ENCODE data around the gene NLGN2.

NLGN2 gene

DNA sequence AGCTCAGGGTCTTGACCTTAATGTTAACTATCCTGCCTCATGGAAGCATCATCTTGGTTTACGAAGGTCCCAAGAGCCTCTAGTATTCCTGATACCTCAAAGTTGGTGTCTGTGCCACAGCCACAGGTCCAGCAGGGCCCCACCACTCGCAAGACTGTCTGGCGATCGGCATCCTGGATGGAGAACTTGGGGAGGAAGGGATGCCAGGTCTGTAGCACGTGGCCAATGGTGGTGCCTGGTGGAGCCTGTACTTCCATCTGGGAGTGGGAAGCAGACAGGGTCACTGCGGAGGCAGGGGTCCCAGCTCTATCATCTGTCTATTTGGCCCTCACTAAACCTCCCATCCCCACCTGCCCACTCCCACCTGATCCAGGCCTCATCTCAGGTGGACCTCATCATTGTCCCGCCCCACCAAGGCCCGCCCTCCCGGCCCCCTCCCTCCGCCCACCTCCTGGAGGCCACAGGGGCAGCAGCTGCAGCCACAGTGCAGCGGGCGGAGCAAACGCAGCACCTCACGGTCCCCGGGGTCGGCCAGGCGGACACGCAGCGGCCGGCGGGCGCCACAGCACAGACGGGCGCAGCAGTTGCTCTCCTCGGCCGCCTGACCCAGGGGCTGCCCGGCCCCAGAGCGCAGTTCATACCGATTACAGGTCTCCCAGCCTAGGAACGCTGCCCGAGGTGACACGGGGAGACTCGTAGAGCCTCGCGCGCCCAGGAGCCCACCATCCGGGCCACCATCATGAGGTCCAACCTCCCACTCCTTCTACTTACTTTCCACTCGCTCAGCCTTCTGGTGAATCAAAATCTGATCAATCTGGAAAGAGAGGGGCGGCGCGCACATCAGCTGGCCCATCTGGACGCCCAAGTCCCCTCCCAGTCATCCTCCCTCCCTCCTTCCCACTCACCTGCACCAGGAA is 14.7 kb upstream of the NLGN2 start:
- Histone ChIP-seq H3K4me1 (ENCODE audit: insufficient read depth, low read length) (no peaks in the 10 kb centered on the region), H3K36me3 (ENCODE audit: insufficient read depth, low read length) (peaks cover 42% of the 10 kb centered on the region), H3K27ac (ENCODE audit: low read depth, low read length) (no peak overlapping the region), H3K9me3 (ENCODE audit: insufficient read depth, low read depth, low read length) (no peaks in the 10 kb centered on the region), H3K27me3 (ENCODE audit: insufficient read depth, low read length) (no peaks in the 10 kb centered on the region), H3K4me3 (ENCODE audit: low read length) (peak overlapping the region; percentile 77), H3K9ac (ENCODE audit: low read depth, low read length) (no peak overlapping the region)
- WGBS, result 90% methylated on average over 41 of the region's 42 CpGs

DNA sequence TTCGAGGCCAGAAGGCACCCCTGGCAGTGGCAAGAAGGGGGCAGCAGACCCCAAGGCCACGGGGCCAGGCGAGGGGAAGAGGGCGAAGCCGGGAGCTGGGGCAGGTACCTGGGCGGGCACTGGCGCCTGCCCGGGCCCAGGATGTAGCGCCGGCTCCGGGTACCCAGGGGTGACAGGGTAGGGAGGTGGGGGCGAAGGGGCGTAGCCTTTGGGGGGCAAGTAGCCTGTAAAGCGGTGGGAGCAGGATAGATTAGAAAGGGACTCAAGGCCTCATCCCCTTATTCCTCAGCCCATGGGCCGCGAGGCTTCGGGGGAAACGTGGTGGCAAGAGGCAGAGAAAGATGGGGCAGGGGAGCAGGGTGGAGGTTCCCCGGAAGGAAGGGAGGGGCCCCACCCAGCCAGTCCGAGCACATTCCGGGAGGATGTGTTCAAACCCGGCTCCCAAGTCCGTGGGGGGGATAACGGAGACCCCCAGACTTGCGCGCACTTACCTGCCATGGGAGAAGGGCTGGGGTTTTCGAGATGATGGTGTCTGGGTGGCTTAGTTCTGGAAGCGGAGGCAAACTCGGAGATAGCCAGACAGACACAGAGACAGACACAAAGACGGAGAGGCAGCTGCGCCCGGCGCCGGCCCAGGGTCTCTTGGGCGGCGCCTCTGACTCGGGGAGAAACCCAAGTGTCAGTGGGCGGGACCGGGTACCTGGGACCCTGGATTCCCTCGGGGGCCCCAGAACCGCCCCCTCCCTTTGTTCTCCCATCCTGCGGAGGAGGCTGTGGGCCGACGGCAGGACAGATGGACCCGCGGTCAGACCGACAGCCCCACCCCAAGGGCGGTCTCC is 13.8 kb upstream of the NLGN2 start:
- no peaks in the 10 kb centered on the region for H3K9me3 ChIP-seq (ENCODE audit: insufficient read depth, low read depth, low read length)
- peak overlapping the region; percentile 78; the same call in 1 of the 2 replicates for H3K27ac ChIP-seq (ENCODE audit: low read depth, low read length)
- WGBS, result 22% methylated on average over 48 of the region's 48 CpGs
- H3K4me3 ChIP-seq (ENCODE audit: low read length), result peak overlapping the region; percentile 77
- H3K4me1 ChIP-seq (ENCODE audit: insufficient read depth, low read length), result no peaks in the 10 kb centered on the region
- H3K27me3 ChIP-seq (ENCODE audit: insufficient read depth, low read length), result no peaks in the 10 kb centered on the region
- peaks cover 34% of the 10 kb centered on the region for H3K36me3 ChIP-seq (ENCODE audit: insufficient read depth, low read length)
- peak overlapping the region; percentile 45; the same call in 1 of the 2 replicates for H3K9ac ChIP-seq (ENCODE audit: low read depth, low read length)

DNA sequence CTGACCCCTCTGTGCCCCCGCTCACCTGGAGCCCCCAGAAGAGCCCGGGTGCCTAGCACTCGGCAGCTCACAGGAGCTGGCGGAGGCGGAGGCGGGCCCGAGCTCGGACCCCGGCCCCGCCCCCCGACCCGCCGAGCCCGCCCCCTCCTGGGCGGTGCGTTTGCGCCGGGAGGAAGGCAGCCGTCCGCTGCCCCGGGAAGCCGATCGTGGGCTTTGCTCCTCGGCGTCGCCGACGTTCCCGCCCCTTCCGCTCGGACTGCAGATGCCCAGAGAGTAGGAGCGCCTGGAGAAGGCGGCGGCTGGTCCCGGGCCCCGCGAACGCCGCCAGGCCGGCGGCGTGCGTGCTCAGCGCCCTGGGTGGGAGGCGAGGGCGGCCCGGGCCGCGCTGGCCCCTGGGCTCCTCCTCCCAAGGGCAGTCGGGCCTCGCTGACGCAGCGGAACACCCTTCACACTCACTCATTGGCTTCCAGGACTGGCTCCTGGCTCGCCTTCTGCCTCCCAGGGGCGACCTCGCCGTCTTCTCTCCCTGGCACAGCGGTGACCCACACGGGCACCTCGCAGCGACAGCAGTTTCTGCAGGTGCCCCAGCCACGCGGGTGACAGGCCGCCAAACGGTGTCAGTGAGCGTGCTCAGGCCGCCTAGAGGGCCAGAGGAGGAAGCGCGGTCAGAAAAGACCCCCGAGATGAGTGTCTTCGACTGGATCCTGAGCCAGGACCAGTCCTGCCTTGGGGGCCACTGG is 13.0 kb upstream of the NLGN2 start, which contains the start of gene PLSCR3:
TSS of gene PLSCR3 (minus strand) at position 74 of the 740 bp plus-strand sequence. CDS start 415 bp downstream, outside the sequence.
- H3K27ac ChIP-seq (ENCODE audit: low read depth, low read length), result peak within 1 kb of the TSS; percentile 78; the same call in 1 of the 2 replicates
- peak within 1 kb of the TSS; percentile 77 for H3K4me3 ChIP-seq (ENCODE audit: low read length)
- H3K4me1 ChIP-seq (ENCODE audit: insufficient read depth, low read length), result no peaks in the 10 kb centered on the region
- no peaks in the 10 kb centered on the region for H3K9me3 ChIP-seq (ENCODE audit: insufficient read depth, low read depth, low read length)
- peaks cover 26% of the 10 kb centered on the region for H3K36me3 ChIP-seq (ENCODE audit: insufficient read depth, low read length)
- no peaks in the 10 kb centered on the region for H3K27me3 ChIP-seq (ENCODE audit: insufficient read depth, low read length)
- peak within 1 kb of the TSS; percentile 70 for H3K9ac ChIP-seq (ENCODE audit: low read depth, low read length)
- WGBS, result under 1% methylated on average over 71 of the region's 71 CpGs

DNA sequence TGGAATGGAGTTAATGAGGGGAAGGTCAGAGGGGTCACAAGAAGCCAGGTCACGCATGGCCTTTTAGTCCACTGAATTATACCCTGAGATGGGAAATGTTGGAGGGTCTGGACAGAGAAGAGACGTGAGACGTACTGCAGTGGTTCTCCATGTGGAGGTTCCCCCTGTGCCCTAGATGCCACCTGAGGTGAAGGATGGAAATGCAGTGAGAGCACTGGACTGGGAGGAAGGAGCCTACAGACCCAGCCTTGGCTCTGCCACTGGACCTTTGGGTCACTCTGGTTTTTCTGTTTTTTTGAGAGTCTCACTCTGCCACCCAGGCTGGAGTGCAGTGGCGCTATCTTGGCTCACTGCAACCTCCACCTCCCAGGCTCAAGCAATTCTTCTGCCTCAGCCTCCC is 11.5 kb upstream of the NLGN2 start:
- no peak overlapping the region for H3K27ac ChIP-seq (ENCODE audit: low read depth, low read length)
- H3K4me3 ChIP-seq (ENCODE audit: low read length), result no peak overlapping the region
- H3K27me3 ChIP-seq (ENCODE audit: insufficient read depth, low read length), result no peaks in the 10 kb centered on the region
- WGBS, result 92% methylated on average over 4 of the region's 4 CpGs
- no peaks in the 10 kb centered on the region for H3K9me3 ChIP-seq (ENCODE audit: insufficient read depth, low read depth, low read length)
- no peaks in the 10 kb centered on the region for H3K4me1 ChIP-seq (ENCODE audit: insufficient read depth, low read length)
- H3K36me3 ChIP-seq (ENCODE audit: insufficient read depth, low read length), result peaks cover 15% of the 10 kb centered on the region
- no peak overlapping the region for H3K9ac ChIP-seq (ENCODE audit: low read depth, low read length)

DNA sequence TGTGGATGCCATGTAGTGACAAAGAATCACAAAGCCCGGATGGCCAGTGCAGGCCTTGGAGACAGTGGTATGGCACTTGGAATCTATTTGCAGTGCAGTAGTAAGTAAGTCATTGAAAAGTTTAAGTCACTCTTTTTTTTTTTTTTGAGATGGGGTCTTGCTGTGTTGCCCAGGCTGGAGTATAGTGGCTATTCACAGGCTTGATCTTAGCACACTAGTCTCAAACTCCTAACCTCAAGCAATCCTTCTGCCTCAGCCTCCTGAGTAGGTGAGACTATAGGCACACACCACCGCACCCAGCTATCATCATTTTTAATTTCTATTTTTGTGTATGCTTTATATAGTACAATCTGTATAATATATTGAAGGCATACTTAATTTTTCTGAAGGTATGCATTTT is 9.0 kb upstream of the NLGN2 start:
- H3K4me3 ChIP-seq (ENCODE audit: low read length), result no peak overlapping the region
- no peak overlapping the region for H3K27ac ChIP-seq (ENCODE audit: low read depth, low read length)
- H3K4me1 ChIP-seq (ENCODE audit: insufficient read depth, low read length), result peaks cover 7% of the 10 kb centered on the region; the same call in 1 of the 2 replicates
- 0 out of 2 replicates have a peak, but pooled peaks cover 2% of the 10 kb centered on the region for H3K36me3 ChIP-seq (ENCODE audit: insufficient read depth, low read length)
- no peaks in the 10 kb centered on the region for H3K27me3 ChIP-seq (ENCODE audit: insufficient read depth, low read length)
- no peak overlapping the region for H3K9ac ChIP-seq (ENCODE audit: low read depth, low read length)
- no peaks in the 10 kb centered on the region for H3K9me3 ChIP-seq (ENCODE audit: insufficient read depth, low read depth, low read length)
- WGBS, result 91% methylated on average over 1 of the region's 2 CpGs

DNA sequence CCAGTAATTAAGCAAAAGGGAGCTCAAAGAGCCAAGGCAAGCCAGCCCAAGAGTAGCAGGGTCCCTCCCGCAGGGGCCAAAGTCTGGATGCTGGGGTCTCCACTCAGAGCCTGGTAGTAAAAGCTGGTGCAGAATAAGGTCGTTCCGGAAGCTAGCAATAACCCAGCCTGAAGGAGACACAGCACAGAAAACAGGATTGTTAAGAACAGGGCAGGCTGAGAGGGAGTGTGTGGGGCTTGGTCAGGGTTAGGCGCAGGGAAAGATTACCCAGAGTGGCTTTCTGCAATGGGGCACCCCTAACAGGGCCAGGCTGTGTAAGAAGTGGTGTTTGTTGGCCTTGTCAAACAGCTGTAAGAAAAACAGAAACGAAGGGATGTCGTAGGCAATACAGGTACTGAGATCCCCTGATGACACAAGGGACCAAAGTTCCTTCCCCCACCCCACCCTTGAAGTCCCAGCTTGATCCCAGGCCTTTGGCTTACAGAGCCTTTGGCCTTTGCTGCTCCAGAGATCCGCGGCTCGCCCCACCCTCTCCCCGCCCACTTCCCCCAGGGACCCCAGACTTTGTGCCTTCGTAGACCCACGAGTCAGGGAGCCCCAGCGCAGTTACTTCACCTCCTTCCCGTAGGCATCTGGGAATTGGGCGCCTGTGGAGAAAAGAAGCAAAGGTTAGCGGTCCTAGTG is 4.5 kb upstream of the NLGN2 start:
- H3K27ac ChIP-seq (ENCODE audit: low read depth, low read length), result peak overlapping the region; percentile 96
- H3K27me3 ChIP-seq (ENCODE audit: insufficient read depth, low read length), result no peaks in the 10 kb centered on the region
- peak overlapping the region; percentile 97 for H3K4me3 ChIP-seq (ENCODE audit: low read length)
- H3K4me1 ChIP-seq (ENCODE audit: insufficient read depth, low read length), result peaks cover 11% of the 10 kb centered on the region
- 21% methylated on average over 16 of the region's 16 CpGs for WGBS
- H3K9me3 ChIP-seq (ENCODE audit: insufficient read depth, low read depth, low read length), result no peaks in the 10 kb centered on the region
- H3K9ac ChIP-seq (ENCODE audit: low read depth, low read length), result peak overlapping the region; percentile 85
- 0 out of 2 replicates have a peak, but pooled peaks cover 2% of the 10 kb centered on the region for H3K36me3 ChIP-seq (ENCODE audit: insufficient read depth, low read length)

DNA sequence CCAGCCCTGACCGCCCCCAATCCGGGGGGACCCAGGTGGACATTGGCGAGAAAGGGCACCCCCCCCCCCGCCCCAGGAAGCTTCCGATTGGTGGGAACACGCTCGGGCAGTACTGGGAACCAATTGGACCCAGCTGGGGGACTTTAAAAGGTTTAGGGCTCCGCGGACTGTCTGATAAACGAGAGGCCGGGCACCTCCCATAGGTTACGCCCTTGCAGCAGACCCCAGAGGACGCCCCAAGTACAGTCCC is 4.0 kb upstream of the NLGN2 start:
- H3K27me3 ChIP-seq (ENCODE audit: insufficient read depth, low read length), result no peaks in the 10 kb centered on the region
- no peaks in the 10 kb centered on the region for H3K9me3 ChIP-seq (ENCODE audit: insufficient read depth, low read depth, low read length)
- peaks cover 4% of the 10 kb centered on the region; the same call in 1 of the 2 replicates for H3K36me3 ChIP-seq (ENCODE audit: insufficient read depth, low read length)
- under 1% methylated on average over 13 of the region's 13 CpGs for WGBS
- peak overlapping the region; percentile 96 for H3K27ac ChIP-seq (ENCODE audit: low read depth, low read length)
- H3K4me1 ChIP-seq (ENCODE audit: insufficient read depth, low read length), result peaks cover 11% of the 10 kb centered on the region
- H3K4me3 ChIP-seq (ENCODE audit: low read length), result peak overlapping the region; percentile 97
- H3K9ac ChIP-seq (ENCODE audit: low read depth, low read length), result peak overlapping the region; percentile 85

DNA sequence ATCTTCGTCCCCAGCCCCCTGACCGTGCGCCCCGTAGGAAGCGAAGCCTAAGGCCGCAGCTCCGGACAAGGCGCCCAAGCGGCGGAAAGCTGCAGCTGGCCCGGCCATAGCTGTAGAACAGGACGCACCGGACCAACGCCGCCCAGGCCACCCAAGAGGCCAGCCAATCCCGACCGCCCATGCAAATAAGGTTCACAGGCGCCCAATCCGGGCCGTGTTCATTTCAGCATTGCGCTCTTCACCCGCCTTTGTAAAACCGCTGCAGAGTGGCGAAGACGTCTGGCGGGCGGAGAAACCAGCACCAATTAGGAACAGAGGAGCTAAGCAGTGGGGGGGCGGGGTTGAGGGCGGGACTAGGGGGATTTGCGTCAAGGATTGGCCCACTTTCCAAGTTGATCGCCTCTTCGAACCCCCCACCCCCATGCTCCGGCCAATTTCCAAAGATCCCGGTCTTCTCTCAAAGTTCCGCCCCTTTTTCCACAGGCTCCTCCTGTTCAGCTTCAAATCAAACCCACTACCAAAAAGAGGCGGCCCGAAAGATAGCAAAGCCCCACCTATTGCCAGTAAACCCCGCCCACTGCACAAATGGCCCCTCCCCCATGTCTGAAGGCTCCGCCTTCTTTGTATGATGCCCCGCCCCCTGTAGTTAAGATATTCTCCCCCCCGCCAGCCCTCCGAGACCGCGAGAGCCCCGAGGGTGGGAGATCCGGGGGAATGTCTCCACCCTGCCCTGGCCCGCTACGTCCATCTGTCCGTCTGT is 3.5 kb upstream of the NLGN2 start, which contains the start of gene TMEM256:
TSS of gene TMEM256 (minus strand) at position 121 of the 760 bp plus-strand sequence. CDS start at position 108, 13 bp downstream.
- no peaks in the 10 kb centered on the region for H3K9me3 ChIP-seq (ENCODE audit: insufficient read depth, low read depth, low read length)
- peaks cover 9% of the 10 kb centered on the region for H3K36me3 ChIP-seq (ENCODE audit: insufficient read depth, low read length)
- under 1% methylated on average over 49 of the region's 49 CpGs for WGBS
- H3K27ac ChIP-seq (ENCODE audit: low read depth, low read length), result peak within 1 kb of the TSS; percentile 96
- peaks cover 11% of the 10 kb centered on the region for H3K4me1 ChIP-seq (ENCODE audit: insufficient read depth, low read length)
- peak within 1 kb of the TSS; percentile 97 for H3K4me3 ChIP-seq (ENCODE audit: low read length)
- peak within 1 kb of the TSS; percentile 85 for H3K9ac ChIP-seq (ENCODE audit: low read depth, low read length)
- H3K27me3 ChIP-seq (ENCODE audit: insufficient read depth, low read length), result no peaks in the 10 kb centered on the region

DNA sequence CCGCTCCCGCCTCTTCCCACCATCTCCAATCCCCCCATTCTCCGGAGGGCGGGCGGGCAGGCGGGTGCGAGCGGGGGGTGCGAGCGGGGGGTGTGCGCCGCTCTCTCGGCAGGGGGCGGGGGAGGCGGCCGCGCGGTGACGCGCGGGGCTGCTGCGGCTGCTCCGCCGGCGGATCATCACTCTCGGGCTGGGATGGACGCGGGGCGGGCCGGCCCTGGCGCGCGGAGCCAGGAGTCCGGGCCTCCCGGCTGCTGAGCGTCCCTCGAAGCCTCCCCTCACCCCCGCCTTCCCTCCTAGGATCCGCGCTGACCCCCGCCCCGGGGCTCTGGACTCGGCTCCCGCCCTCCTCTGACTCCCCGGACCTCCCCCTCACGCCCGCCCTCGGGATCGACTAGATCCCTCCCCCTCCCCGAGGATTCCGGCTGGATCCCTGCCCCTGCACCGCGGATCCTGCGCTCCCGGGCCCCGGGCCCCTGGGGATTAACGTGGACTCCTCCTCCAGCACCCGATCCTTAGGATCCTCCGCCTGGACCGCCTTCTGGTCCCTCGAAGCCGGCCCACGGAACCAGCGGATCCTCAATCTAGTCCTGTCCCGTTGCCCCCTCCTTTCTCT is 2.8 kb upstream of the NLGN2 start:
- H3K4me3 ChIP-seq (ENCODE audit: low read length), result peak overlapping the region; percentile 97
- H3K9ac ChIP-seq (ENCODE audit: low read depth, low read length), result peak overlapping the region; percentile 72
- under 1% methylated on average over 65 of the region's 65 CpGs for WGBS
- peaks cover 11% of the 10 kb centered on the region for H3K4me1 ChIP-seq (ENCODE audit: insufficient read depth, low read length)
- peak overlapping the region; percentile 77; the same call in 1 of the 2 replicates for H3K27ac ChIP-seq (ENCODE audit: low read depth, low read length)
- H3K36me3 ChIP-seq (ENCODE audit: insufficient read depth, low read length), result peaks cover 16% of the 10 kb centered on the region
- H3K27me3 ChIP-seq (ENCODE audit: insufficient read depth, low read length), result no peaks in the 10 kb centered on the region
- H3K9me3 ChIP-seq (ENCODE audit: insufficient read depth, low read depth, low read length), result no peaks in the 10 kb centered on the region

Data from HUES64 (cell line).